Right lobe of liver (tissue), 4 donors: ENCODE results near the gene POLR2J.

ENCODE experiments used
- POLR2A ChIP-seq: fragments of 450-650 bp; IDR thresholded peaks from one replicate; pipeline ENCODE4 v1.6.1; 2017; ENCODE audit warnings: antibody characterized with exemption, mild to moderate bottlenecking
- TF ChIP-seq, protein P1 (sequence below), 4 donors: fragments of 200-600 bp in 3 of 4; fragments of 450-650 bp in 1 of 4; IDR thresholded peaks; one replicate each; pipeline versions ENCODE4 v1.5.1 to v1.8.0; 2016 to 2022; ENCODE audit warnings: antibody characterized with exemption in 4 of 4, mild to moderate bottlenecking in 2 of 4
- donor health status: DM: no; HTN: no; CAD: no.
- donor health status: DM: no; HTN: no; CAD: no.
- donor health status: DM: no; HTN: yes; CAD: no.

GRCh38 chr7:102457352-102457924 lies 21.3 kb downstream of the POLR2J start:
- TF ChIP-seq, protein P1, sequence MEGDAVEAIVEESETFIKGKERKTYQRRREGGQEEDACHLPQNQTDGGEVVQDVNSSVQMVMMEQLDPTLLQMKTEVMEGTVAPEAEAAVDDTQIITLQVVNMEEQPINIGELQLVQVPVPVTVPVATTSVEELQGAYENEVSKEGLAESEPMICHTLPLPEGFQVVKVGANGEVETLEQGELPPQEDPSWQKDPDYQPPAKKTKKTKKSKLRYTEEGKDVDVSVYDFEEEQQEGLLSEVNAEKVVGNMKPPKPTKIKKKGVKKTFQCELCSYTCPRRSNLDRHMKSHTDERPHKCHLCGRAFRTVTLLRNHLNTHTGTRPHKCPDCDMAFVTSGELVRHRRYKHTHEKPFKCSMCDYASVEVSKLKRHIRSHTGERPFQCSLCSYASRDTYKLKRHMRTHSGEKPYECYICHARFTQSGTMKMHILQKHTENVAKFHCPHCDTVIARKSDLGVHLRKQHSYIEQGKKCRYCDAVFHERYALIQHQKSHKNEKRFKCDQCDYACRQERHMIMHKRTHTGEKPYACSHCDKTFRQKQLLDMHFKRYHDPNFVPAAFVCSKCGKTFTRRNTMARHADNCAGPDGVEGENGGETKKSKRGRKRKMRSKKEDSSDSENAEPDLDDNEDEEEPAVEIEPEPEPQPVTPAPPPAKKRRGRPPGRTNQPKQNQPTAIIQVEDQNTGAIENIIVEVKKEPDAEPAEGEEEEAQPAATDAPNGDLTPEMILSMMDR (IDR thresholded peaks at IDR 0.05): no peak
- TF ChIP-seq POLR2A: no peak
